HG02588 (cell line): Measurements from ENCODE around the gene CXADR.

Experiments
- ATAC-seq: cut with Tn5 transposase; IDR thresholded peaks from one replicate; pipeline ENCODE4 v1.9.1; 2021; ENCODE audit warnings: mild to moderate bottlenecking, moderate library complexity; ENCODE audit not compliant: unreplicated experiment

Gene CXADR

GRCh38 chr21:17539323-17539722 is 26.5 kb downstream of the CXADR start:
- ATAC-seq, result no peak

GRCh38 chr21:17539743-17540341 is 27.0 kb downstream of the CXADR start:
- ATAC-seq, result no peak

GRCh38 chr21:17540530-17540929 is 27.7 kb downstream of the CXADR start:
- no peak for ATAC-seq

- no peak for ATAC-seq
Observed at GRCh38 chr21:17542371-17543011, 29.6 kb downstream of the CXADR start.

- ATAC-seq, result no peak
Observed at GRCh38 chr21:17545007-17545406, 32.2 kb downstream of the CXADR start.

- no peak for ATAC-seq
Observed at GRCh38 chr21:17548262-17548661, 35.4 kb downstream of the CXADR start.

- no peak for ATAC-seq
Observed at GRCh38 chr21:17550671-17551308, 37.9 kb downstream of the CXADR start.

- ATAC-seq, result no peak
Observed at GRCh38 chr21:17552410-17552809, 39.6 kb downstream of the CXADR start.

- ATAC-seq, result no peak
Observed at GRCh38 chr21:17554120-17554519, 41.3 kb downstream of the CXADR start.

GRCh38 chr21:17554679-17555465 is 42.0 kb downstream of the CXADR start:
- ATAC-seq, result no peak

- no peak for ATAC-seq
Observed at GRCh38 chr21:17560377-17561025, 47.7 kb downstream of the CXADR start.

- ATAC-seq, result no peak
Observed at GRCh38 chr21:17570786-17571185, 57.9 kb downstream of the CXADR start.

- no peak for ATAC-seq
Observed at GRCh38 chr21:17572431-17572830, 59.6 kb downstream of the CXADR start.

GRCh38 chr21:17575076-17575475 is 62.2 kb downstream of the CXADR start:
- no peak for ATAC-seq

GRCh38 chr21:17576080-17576835 is 63.4 kb downstream of the CXADR start:
- ATAC-seq, result no peak

GRCh38 chr21:17577701-17578100 is 64.9 kb downstream of the CXADR start:
- no peak for ATAC-seq

GRCh38 chr21:17578162-17578561 is 65.3 kb downstream of the CXADR start:
- ATAC-seq, result no peak

GRCh38 chr21:17578876-17579275 is 66.0 kb downstream of the CXADR start:
- no peak for ATAC-seq

- ATAC-seq, result no peak
Observed at GRCh38 chr21:17580319-17580718, 67.5 kb downstream of the CXADR start.

GRCh38 chr21:17583898-17584297 is 71.1 kb downstream of the CXADR start:
- no peak for ATAC-seq
